IMR-90 (cell line): ENCODE measurements around the gene ZNF580.

Experiments
- CEBPB ChIP-seq: IDR thresholded peaks from 2 replicates; pipeline ENCODE4 v1.6.1; 2012; ENCODE audit warnings: low read depth, low read length, improper control_type of control experiment
- CHD1 ChIP-seq: IDR thresholded peaks from 2 replicates; pipeline ENCODE4 v1.6.1; 2012; ENCODE audit warnings: low read depth, low read length, improper control_type of control experiment
- FOS ChIP-seq: fragments of 150-350 bp; IDR thresholded peaks from 2 replicates; pipeline ENCODE4 v1.6.1; 2016; ENCODE audit warnings: low read depth, low read length
- MAFK ChIP-seq: IDR thresholded peaks from 2 replicates; pipeline ENCODE4 v1.6.1; 2012; ENCODE audit warnings: low read depth, low read length, improper control_type of control experiment
- MAZ ChIP-seq: IDR thresholded peaks from 2 replicates; pipeline ENCODE4 v1.6.1; 2012; ENCODE audit warnings: low read depth, mild to moderate bottlenecking, low read length, improper control_type of control experiment, moderate library complexity, borderline replicate concordance
- MXI1 ChIP-seq: IDR thresholded peaks from 2 replicates; pipeline ENCODE4 v1.6.1; 2012; ENCODE audit warnings: low read depth, mild to moderate bottlenecking, low read length, moderate library complexity, borderline replicate concordance
- NFE2L2 ChIP-seq: fragments of 150-350 bp; IDR thresholded peaks from 2 replicates; pipeline ENCODE4 v1.6.1; 2016; ENCODE audit warnings: low read depth, mild to moderate bottlenecking, low read length
- POLR2A ChIP-seq: IDR thresholded peaks from 2 replicates; pipeline ENCODE4 v1.6.1; 2012; ENCODE audit warnings: mild to moderate bottlenecking, low read depth, low read length
- RAD21 ChIP-seq: IDR thresholded peaks from 2 replicates; pipeline ENCODE4 v1.6.1; 2012; ENCODE audit warnings: low read length, improper control_type of control experiment
- RCOR1 ChIP-seq: IDR thresholded peaks from 2 replicates; pipeline ENCODE4 v1.6.1; 2012; ENCODE audit warnings: mild to moderate bottlenecking, low read length, improper control_type of control experiment; ENCODE audit not compliant: insufficient replicate concordance
- RFX5 ChIP-seq: IDR thresholded peaks from 2 replicates; pipeline ENCODE4 v1.8.0; 2012; ENCODE audit warnings: low read depth, mild to moderate bottlenecking, low read length, moderate library complexity
- SMC3 ChIP-seq: fragments of 150-350 bp; IDR thresholded peaks from 2 replicates; pipeline ENCODE4 v1.6.1; 2016; ENCODE audit warnings: low read depth, mild to moderate bottlenecking, antibody characterized with exemption, low read length, moderate library complexity
- TF ChIP-seq, protein P1 (sequence below): conservative IDR thresholded peaks from 2 replicates; pipeline ENCODE4 v1.5.1; 2012; ENCODE audit warnings: mild to moderate bottlenecking, low read depth, low read length, improper control_type of control experiment
- TF ChIP-seq, protein P2 (sequence below): fragments of 150-350 bp; IDR thresholded peaks from 2 replicates; pipeline ENCODE4 v1.6.1; 2016; ENCODE audit warnings: low read depth, mild to moderate bottlenecking, low read length, moderate library complexity, borderline replicate concordance

DNA sequence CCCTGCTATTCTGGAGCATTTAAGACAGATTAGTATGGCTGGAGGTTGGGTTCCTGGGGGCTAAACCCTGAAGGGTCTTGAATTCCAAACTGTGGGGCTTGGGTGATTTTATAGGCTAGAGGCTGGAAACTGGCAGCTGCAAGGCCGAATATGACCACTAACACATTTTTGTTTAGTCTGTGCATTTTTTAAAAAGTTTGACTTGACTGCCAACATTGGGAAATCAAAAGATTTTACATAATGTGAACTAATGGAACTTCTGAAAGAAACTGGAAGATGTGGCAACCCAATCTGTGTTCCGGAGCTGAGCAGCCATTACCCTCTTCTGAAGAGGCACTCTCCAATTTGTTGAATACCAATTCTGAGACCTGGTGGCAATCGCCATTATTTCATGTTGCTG is 21.5 kb upstream of the ZNF580 start:
- TF ChIP-seq RFX5 (no peak), RCOR1 (no peak), SMC3 (no peak), RAD21 (no peak), CHD1 (no peak), MAFK (no peak), FOS (no peak), CEBPB (peak; percentile 81), NFE2L2 (no peak), MAZ (no peak), POLR2A (no peak), MXI1 (no peak)
- TF ChIP-seq, protein P1, sequence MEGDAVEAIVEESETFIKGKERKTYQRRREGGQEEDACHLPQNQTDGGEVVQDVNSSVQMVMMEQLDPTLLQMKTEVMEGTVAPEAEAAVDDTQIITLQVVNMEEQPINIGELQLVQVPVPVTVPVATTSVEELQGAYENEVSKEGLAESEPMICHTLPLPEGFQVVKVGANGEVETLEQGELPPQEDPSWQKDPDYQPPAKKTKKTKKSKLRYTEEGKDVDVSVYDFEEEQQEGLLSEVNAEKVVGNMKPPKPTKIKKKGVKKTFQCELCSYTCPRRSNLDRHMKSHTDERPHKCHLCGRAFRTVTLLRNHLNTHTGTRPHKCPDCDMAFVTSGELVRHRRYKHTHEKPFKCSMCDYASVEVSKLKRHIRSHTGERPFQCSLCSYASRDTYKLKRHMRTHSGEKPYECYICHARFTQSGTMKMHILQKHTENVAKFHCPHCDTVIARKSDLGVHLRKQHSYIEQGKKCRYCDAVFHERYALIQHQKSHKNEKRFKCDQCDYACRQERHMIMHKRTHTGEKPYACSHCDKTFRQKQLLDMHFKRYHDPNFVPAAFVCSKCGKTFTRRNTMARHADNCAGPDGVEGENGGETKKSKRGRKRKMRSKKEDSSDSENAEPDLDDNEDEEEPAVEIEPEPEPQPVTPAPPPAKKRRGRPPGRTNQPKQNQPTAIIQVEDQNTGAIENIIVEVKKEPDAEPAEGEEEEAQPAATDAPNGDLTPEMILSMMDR = no peak
- TF ChIP-seq, protein P2, sequence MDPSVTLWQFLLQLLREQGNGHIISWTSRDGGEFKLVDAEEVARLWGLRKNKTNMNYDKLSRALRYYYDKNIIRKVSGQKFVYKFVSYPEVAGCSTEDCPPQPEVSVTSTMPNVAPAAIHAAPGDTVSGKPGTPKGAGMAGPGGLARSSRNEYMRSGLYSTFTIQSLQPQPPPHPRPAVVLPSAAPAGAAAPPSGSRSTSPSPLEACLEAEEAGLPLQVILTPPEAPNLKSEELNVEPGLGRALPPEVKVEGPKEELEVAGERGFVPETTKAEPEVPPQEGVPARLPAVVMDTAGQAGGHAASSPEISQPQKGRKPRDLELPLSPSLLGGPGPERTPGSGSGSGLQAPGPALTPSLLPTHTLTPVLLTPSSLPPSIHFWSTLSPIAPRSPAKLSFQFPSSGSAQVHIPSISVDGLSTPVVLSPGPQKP = no peak
